A549 (cell line): ENCODE results near the gene WASF3. TPM values are rescaled to one million over a fixed set of nuclear protein-coding genes. Genes with fewer than 3 reads are reported as not detected.

Experiments
- ATAC-seq, 2 experiments: fragments of 200-7000 bp in 1 of 2; fragments of >200 bp in 1 of 2; cut with Nextera tagmentation in 1 of 2; cut with Tn5 transposase in 1 of 2; 3 replicates each; pipeline versions ENCODE4 v1.8.0 to v1.9.1; 2018 to 2020; ENCODE audit warnings: mild to moderate bottlenecking in 1 of 2, moderate library complexity in 1 of 2
- CTCF ChIA-PET: fragments of 300-600 bp; sonication (Branson Sonifier 250); formaldehyde crosslinking; extraction: SDS; loops from one replicate; lab custom pipeline; 2021; ENCODE audit warnings: antibody characterized with exemption, inconsistent platforms; lab: Yijun Ruan, JAX
- POLR2A ChIA-PET: fragments of 350-600 bp; formaldehyde crosslinking; extraction: SDS; loops from one replicate; lab custom pipeline; 2021; ENCODE audit warnings: antibody characterized with exemption, inconsistent platforms; lab: Yijun Ruan, JAX
- DNase-seq, 2 experiments: peaks; one replicate each; pipeline versions ENCODE4 v3.0.0 to v3.0.0-alpha.2; 2011 to 2016; ENCODE audit warnings: low read depth in 1 of 2, low spot score in 1 of 2
- FAIRE-seq: peaks from 2 replicates; lab custom pipeline; 2011; peaks lifted over from hg19 to GRCh38; lab: Jason Lieb, UNC
- H3K27ac ChIP-seq, 2 experiments: fragments of >200 bp; sonication (Bioruptor Twin); formaldehyde crosslinking; 3 replicates each; pipeline ENCODE4 v1.5.1; 2016 to 2017
- H3K4me1 ChIP-seq: fragments of >200 bp; sonication (Bioruptor Twin); formaldehyde crosslinking; 3 replicates; pipeline ENCODE4 v1.6.1; 2016
- H3K4me2 ChIP-seq: fragments of >200 bp; sonication (Bioruptor Twin); formaldehyde crosslinking; 3 replicates; pipeline ENCODE4 v1.6.1; 2016
- H3K4me3 ChIP-seq: fragments of >200 bp; sonication (Bioruptor Twin); formaldehyde crosslinking; 3 replicates; pipeline ENCODE4 v1.5.1; 2016
- H3K9me3 ChIP-seq: fragments of >200 bp; sonication (Bioruptor Twin); formaldehyde crosslinking; 3 replicates; pipeline ENCODE4 v1.6.1; 2016
- EHMT2 ChIP-seq: fragments of 200-600 bp; sonication (generic); IDR thresholded peaks from 2 replicates; pipeline ENCODE4 v1.6.1; 2016; ENCODE audit warnings: antibody characterized with exemption, low read depth, mild to moderate bottlenecking, moderate library complexity
- GATA3 ChIP-seq: IDR thresholded peaks from 2 replicates; pipeline ENCODE4 v1.6.1; 2012; ENCODE audit warnings: borderline replicate concordance
- HDAC2 ChIP-seq: fragments of 200-600 bp; sonication (generic); IDR thresholded peaks from 2 replicates; pipeline ENCODE4 v1.6.1; 2016
- HOXA7 ChIP-seq: fragments of 250-450 bp; sonication (Bioruptor Pico); IDR thresholded peaks from 2 replicates; pipeline ENCODE4 v1.5.0; 2020; ENCODE audit warnings: mild to moderate bottlenecking, moderate library complexity
- JUNB ChIP-seq: fragments of >200 bp; sonication (Bioruptor Twin); formaldehyde crosslinking; IDR thresholded peaks from 2 replicates; pipeline ENCODE4 v1.6.1; 2016
- KDM5A ChIP-seq: fragments of 200-600 bp; sonication (generic); IDR thresholded peaks from 2 replicates; pipeline ENCODE4 v1.6.1; 2016; ENCODE audit warnings: antibody characterized with exemption, mild to moderate bottlenecking
- MAFK ChIP-seq: fragments of 450-650 bp; IDR thresholded peaks from 2 replicates; pipeline ENCODE4 v1.6.1; 2014; ENCODE audit not compliant: partially characterized antibody
- NPAS2 ChIP-seq: fragments of 250-450 bp; sonication (Bioruptor Pico); IDR thresholded peaks from 2 replicates; pipeline ENCODE4 v1.8.0; 2022; ENCODE audit warnings: mild to moderate bottlenecking, moderate library complexity, borderline replicate concordance
- POLR2A ChIP-seq: IDR thresholded peaks from 2 replicates; pipeline ENCODE4 v1.6.1; 2012; ENCODE audit warnings: mild to moderate bottlenecking, low read length
- RARB ChIP-seq: fragments of 250-450 bp; sonication (Bioruptor Pico); IDR thresholded peaks from 2 replicates; pipeline ENCODE4 v1.8.0; 2021; ENCODE audit warnings: mild to moderate bottlenecking, moderate library complexity
- RFX5 ChIP-seq: fragments of 450-650 bp; IDR thresholded peaks from 2 replicates; pipeline ENCODE4 v1.7.1; 2014; ENCODE audit warnings: antibody characterized with exemption, mild to moderate bottlenecking, moderate library complexity
- SMC3 ChIP-seq: fragments of >200 bp; sonication (Bioruptor Twin); formaldehyde crosslinking; IDR thresholded peaks from 3 replicates; pipeline ENCODE4 v1.6.1; 2018; ENCODE audit warnings: inconsistent platforms
- ZNF302 ChIP-seq: fragments of 250-450 bp; sonication (Bioruptor Pico); IDR thresholded peaks from 2 replicates; pipeline ENCODE4 v1.9.0; 2021; ENCODE audit warnings: inconsistent platforms, mild to moderate bottlenecking, moderate library complexity
- WGBS: methylation state at CpG from one replicate; pipeline ENCODE4 v1.1.6; 2017; ENCODE audit errors: missing lambda C conversion rate; 5-methylcytosine and 5-hydroxymethylcytosine counted together
- polyA plus RNA-seq, 4 experiments: library from polyadenylated mRNA; depleted of rRNA in 3 of 4; stranded (reverse); fragments of >200 nt; fragmentation: RNase III in 1 of 4; extraction: RNeasy Plus Mini Kit Qiagen cat#74134 plus additional on column Dnase treatment in 1 of 4; gene quantifications; 2 replicates in 3 of 4; 3 replicates in 1 of 4; pipeline ENCODE4 v1.2.3, GENCODE V29; 2011 to 2017
- TF ChIP-seq, protein P1 (sequence below): fragments of 450-650 bp; IDR thresholded peaks from 2 replicates; pipeline ENCODE4 v1.6.1; 2014; ENCODE audit warnings: antibody characterized with exemption
- TF ChIP-seq, protein P2 (sequence below): IDR thresholded peaks from 2 replicates; pipeline ENCODE4 v1.6.1; 2012; ENCODE audit warnings: low read depth, borderline replicate concordance
- TF ChIP-seq, protein P3 (sequence below): fragments of >200 bp; sonication (Bioruptor Twin); formaldehyde crosslinking; IDR thresholded peaks from 3 replicates; pipeline ENCODE4 v1.5.1; 2016
- TF ChIP-seq, protein P4 (sequence below): fragments of 200-600 bp; sonication (generic); IDR thresholded peaks from 2 replicates; pipeline ENCODE4 v1.6.1; 2016; ENCODE audit warnings: antibody characterized with exemption, mild to moderate bottlenecking, moderate library complexity
- TF ChIP-seq, protein P5 (sequence below): fragments of >200 bp; sonication (Bioruptor Twin); formaldehyde crosslinking; IDR thresholded peaks from 2 replicates; pipeline ENCODE4 v1.6.1; 2016

The WASF3 gene
- polyA plus RNA-seq, 2 of the 4 experiments (the other 2 are of a cell fraction): 0.09 to 0.56 TPM

DNA sequence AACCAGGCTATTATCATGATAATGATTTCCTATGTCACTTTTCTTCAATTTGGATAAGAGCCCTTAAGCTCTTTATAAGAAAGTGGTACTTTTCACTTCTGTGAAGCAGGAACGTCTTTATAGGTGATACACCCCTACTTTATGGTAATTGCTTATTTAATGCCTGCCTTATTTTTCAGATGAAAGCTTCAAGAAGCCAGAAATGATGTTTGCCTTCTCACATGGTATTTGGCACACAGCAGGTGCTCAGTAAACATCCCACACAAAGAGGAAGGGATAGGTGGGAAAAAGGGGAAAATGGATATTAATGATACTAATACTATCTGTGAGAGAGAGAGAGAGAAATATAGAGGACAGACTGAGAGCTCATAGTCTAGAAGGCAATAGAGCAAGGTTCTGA, 29.0 kb upstream of the WASF3 start:
- FAIRE-seq: no peak
- ChIA-PET POLR2A (no interaction called here), CTCF (no interaction called here)
- ATAC-seq: no peak
- H3K9me3 ChIP-seq: no peaks in the 10 kb centered on the region
- H3K4me3 ChIP-seq: no peak overlapping the region
- 0% methylated on average over 1 of the region's 1 CpG for WGBS
- H3K4me1 ChIP-seq: no peaks in the 10 kb centered on the region
- no peak overlapping the region for H3K27ac ChIP-seq
- no peak for DNase-seq
- TF ChIP-seq JUNB: no peak
- TF ChIP-seq POLR2A: no peak
- TF ChIP-seq HOXA7 (CRISPR knock-in tag): no peak
- TF ChIP-seq, protein P1, sequence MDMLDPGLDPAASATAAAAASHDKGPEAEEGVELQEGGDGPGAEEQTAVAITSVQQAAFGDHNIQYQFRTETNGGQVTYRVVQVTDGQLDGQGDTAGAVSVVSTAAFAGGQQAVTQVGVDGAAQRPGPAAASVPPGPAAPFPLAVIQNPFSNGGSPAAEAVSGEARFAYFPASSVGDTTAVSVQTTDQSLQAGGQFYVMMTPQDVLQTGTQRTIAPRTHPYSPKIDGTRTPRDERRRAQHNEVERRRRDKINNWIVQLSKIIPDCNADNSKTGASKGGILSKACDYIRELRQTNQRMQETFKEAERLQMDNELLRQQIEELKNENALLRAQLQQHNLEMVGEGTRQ: no peak
- no peak for TF ChIP-seq GATA3
- TF ChIP-seq RARB (CRISPR knock-in tag): no peak
- TF ChIP-seq, protein P2, sequence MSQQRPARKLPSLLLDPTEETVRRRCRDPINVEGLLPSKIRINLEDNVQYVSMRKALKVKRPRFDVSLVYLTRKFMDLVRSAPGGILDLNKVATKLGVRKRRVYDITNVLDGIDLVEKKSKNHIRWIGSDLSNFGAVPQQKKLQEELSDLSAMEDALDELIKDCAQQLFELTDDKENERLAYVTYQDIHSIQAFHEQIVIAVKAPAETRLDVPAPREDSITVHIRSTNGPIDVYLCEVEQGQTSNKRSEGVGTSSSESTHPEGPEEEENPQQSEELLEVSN: no peak
- TF ChIP-seq, protein P3, sequence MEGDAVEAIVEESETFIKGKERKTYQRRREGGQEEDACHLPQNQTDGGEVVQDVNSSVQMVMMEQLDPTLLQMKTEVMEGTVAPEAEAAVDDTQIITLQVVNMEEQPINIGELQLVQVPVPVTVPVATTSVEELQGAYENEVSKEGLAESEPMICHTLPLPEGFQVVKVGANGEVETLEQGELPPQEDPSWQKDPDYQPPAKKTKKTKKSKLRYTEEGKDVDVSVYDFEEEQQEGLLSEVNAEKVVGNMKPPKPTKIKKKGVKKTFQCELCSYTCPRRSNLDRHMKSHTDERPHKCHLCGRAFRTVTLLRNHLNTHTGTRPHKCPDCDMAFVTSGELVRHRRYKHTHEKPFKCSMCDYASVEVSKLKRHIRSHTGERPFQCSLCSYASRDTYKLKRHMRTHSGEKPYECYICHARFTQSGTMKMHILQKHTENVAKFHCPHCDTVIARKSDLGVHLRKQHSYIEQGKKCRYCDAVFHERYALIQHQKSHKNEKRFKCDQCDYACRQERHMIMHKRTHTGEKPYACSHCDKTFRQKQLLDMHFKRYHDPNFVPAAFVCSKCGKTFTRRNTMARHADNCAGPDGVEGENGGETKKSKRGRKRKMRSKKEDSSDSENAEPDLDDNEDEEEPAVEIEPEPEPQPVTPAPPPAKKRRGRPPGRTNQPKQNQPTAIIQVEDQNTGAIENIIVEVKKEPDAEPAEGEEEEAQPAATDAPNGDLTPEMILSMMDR: no peak
- no peak for TF ChIP-seq NPAS2 (CRISPR knock-in tag)
- no peak for TF ChIP-seq RFX5
- no peak for TF ChIP-seq ZNF302 (CRISPR knock-in tag)
- TF ChIP-seq, all 56 proteins: peak for 0
- H3K4me2 ChIP-seq: no peak overlapping the region

DNA sequence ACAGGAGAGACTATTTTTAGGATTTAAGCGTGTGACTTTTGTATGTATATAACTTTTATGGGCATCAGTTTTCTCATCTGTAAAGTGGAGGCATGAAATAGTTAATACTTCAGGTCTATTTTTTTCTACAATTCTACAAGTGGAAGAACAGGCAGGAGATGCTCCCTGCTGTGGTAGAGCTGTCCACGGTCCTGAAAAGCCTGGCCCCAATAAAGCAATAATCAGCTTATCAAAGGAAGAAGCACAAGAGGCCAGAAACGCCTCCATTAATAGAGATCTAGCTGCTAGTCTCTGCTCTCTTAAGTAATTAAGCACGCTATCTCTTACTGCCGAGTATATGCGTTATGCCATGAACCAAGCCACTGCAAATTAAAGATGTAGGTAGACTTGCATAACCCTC, 28.0 kb upstream of the WASF3 start:
- ATAC-seq (no peak), DNase-seq (peak in 1 of 2 experiments; percentile 3), FAIRE-seq (no peak)
- no peak overlapping the region for H3K27ac ChIP-seq
- H3K4me1 ChIP-seq: no peaks in the 10 kb centered on the region
- no peak overlapping the region for H3K4me3 ChIP-seq
- H3K9me3 ChIP-seq: no peaks in the 10 kb centered on the region
- no peak overlapping the region for H3K4me2 ChIP-seq
- POLR2A ChIA-PET: no interaction called here
- WGBS: 32% methylated on average over 6 of the region's 6 CpGs
- 0 out of 2 replicates have a peak, but pooled peaks have one; percentile 66 for TF ChIP-seq EHMT2
- TF ChIP-seq MAFK: no peak
- TF ChIP-seq, protein P4, sequence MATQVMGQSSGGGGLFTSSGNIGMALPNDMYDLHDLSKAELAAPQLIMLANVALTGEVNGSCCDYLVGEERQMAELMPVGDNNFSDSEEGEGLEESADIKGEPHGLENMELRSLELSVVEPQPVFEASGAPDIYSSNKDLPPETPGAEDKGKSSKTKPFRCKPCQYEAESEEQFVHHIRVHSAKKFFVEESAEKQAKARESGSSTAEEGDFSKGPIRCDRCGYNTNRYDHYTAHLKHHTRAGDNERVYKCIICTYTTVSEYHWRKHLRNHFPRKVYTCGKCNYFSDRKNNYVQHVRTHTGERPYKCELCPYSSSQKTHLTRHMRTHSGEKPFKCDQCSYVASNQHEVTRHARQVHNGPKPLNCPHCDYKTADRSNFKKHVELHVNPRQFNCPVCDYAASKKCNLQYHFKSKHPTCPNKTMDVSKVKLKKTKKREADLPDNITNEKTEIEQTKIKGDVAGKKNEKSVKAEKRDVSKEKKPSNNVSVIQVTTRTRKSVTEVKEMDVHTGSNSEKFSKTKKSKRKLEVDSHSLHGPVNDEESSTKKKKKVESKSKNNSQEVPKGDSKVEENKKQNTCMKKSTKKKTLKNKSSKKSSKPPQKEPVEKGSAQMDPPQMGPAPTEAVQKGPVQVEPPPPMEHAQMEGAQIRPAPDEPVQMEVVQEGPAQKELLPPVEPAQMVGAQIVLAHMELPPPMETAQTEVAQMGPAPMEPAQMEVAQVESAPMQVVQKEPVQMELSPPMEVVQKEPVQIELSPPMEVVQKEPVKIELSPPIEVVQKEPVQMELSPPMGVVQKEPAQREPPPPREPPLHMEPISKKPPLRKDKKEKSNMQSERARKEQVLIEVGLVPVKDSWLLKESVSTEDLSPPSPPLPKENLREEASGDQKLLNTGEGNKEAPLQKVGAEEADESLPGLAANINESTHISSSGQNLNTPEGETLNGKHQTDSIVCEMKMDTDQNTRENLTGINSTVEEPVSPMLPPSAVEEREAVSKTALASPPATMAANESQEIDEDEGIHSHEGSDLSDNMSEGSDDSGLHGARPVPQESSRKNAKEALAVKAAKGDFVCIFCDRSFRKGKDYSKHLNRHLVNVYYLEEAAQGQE: peak; percentile 92
- CTCF ChIA-PET: no interaction called here

DNA sequence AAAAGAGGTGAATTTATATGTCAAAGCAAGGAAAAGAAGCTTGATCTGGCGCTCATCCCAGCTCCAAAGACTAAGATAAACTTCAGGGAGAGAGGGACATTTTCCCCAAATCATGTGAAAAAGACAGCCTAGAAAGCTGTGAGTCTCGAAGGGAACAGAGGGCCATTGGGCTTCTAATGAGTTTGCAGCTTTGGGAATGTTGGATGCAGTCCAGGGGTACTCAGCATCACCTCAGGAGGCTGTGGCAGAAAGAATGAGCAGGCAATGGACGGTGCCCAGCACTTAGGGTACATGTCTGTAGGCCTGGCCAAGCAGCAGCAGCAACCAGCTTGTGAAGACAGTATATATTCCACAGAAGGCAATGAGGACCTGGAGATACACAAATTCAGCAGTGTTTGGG, 25.7 kb upstream of the WASF3 start:
- no peak for ATAC-seq

More for the DNA sequence above, 25.7 kb upstream of the WASF3 start:
- Histone ChIP-seq H3K9me3 (no peaks in the 10 kb centered on the region), H3K4me1 (no peaks in the 10 kb centered on the region), H3K4me3 (no peak overlapping the region), H3K4me2 (no peak overlapping the region), H3K27ac (no peak overlapping the region)
- 2% methylated on average over 3 of the region's 3 CpGs for WGBS
- CTCF ChIA-PET: interaction anchor here (0.5 kb wide), 1 partner anchor 80 kb away, joined by 3 read pairs; no protein-coding TSS in a partner anchor
- no peak for FAIRE-seq
- no peak for TF ChIP-seq HOXA7 (CRISPR knock-in tag)
- TF ChIP-seq, protein P3: no peak
- no peak for TF ChIP-seq HDAC2
- no peak for TF ChIP-seq EHMT2
- no peak for TF ChIP-seq KDM5A
- no peak for TF ChIP-seq SMC3
- TF ChIP-seq, protein P5, sequence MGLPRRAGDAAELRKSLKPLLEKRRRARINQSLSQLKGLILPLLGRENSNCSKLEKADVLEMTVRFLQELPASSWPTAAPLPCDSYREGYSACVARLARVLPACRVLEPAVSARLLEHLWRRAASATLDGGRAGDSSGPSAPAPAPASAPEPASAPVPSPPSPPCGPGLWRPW: no peak
- TF ChIP-seq, all 56 proteins: peak for 0
- POLR2A ChIA-PET: no interaction called here
- no peak for DNase-seq
